CD4-positive, CD25-positive, alpha-beta regulatory T cell (primary cell): ENCODE measurements around the gene APIP. TPM values are rescaled to one million over a fixed set of nuclear protein-coding genes. Genes with fewer than 3 reads are reported as not detected.

Source experiments
- ATAC-seq, 2 donors: fragments of 150-1000 bp; cut with Tn5 transposase; one replicate each; pipeline ENCODE4 v1.10.0; 2021; ENCODE audit warnings: low read depth in 2 of 2, moderate number of reproducible peaks in 2 of 2, moderate library complexity in 1 of 2
- DNase-seq, 3 donors: peaks; one replicate each; pipeline versions ENCODE4 v3.0.0 to v3.0.0-alpha.2; 2012 to 2022; ENCODE audit warnings: mixed read lengths in 1 of 3
- H3K27ac ChIP-seq: one replicate; pipeline ENCODE4 v1.7.0; 2013; ENCODE audit warnings: mild to moderate bottlenecking, low read length; ENCODE audit not compliant: insufficient read depth, poor library complexity, severe bottlenecking
- H3K27me3 ChIP-seq: one replicate; pipeline ENCODE4 v1.7.0; 2013; ENCODE audit warnings: low read length; ENCODE audit not compliant: control insufficient read depth, insufficient read depth
- H3K36me3 ChIP-seq: one replicate; pipeline ENCODE4 v1.7.0; 2013; ENCODE audit warnings: mild to moderate bottlenecking, low read length, moderate library complexity; ENCODE audit not compliant: control insufficient read depth, insufficient read depth
- H3K4me1 ChIP-seq: 2 replicates; pipeline ENCODE4 v1.7.0; 2013; ENCODE audit warnings: mild to moderate bottlenecking, low read length; ENCODE audit not compliant: insufficient read depth, control insufficient read depth, poor library complexity, severe bottlenecking
- H3K4me3 ChIP-seq: one replicate; pipeline ENCODE4 v1.7.0; 2013; ENCODE audit warnings: low read depth, mild to moderate bottlenecking, low read length, moderate library complexity
- H3K9me3 ChIP-seq, 2 experiments: 1 replicate in 1 of 2; 2 replicates in 1 of 2; pipeline ENCODE4 v1.7.0; 2013; ENCODE audit warnings: low read length in 2 of 2, mild to moderate bottlenecking in 1 of 2, moderate library complexity in 1 of 2; ENCODE audit not compliant: control insufficient read depth in 2 of 2
- H3K27ac Mint-ChIP-seq, 3 donors: one replicate each; pipeline ENCODE4 v1.8.0; 2020 to 2022; ENCODE audit warnings: mild to moderate bottlenecking in 3 of 3, mixed read lengths in 3 of 3, moderate library complexity in 2 of 3
- H3K27me3 Mint-ChIP-seq: one replicate; pipeline ENCODE4 v1.8.0; 2022; ENCODE audit warnings: mild to moderate bottlenecking, mixed read lengths
- H3K36me3 Mint-ChIP-seq: one replicate; pipeline ENCODE4 v1.8.0; 2020; ENCODE audit warnings: mixed read lengths
- H3K4me1 Mint-ChIP-seq, 4 donors: one replicate each; pipeline ENCODE4 v1.8.0; 2020 to 2022; ENCODE audit warnings: mixed read lengths in 4 of 4, mild to moderate bottlenecking in 1 of 4
- H3K4me3 Mint-ChIP-seq, 4 donors: one replicate each; pipeline ENCODE4 v1.8.0; 2020 to 2022; ENCODE audit warnings: mild to moderate bottlenecking in 4 of 4, mixed read lengths in 4 of 4, moderate library complexity in 3 of 4
- H3K9me3 Mint-ChIP-seq, 7 donors: one replicate each; pipeline ENCODE4 v1.8.0; 2020 to 2022; ENCODE audit warnings: mixed read lengths in 7 of 7, mild to moderate bottlenecking in 3 of 7, moderate library complexity in 2 of 7
- polyA plus RNA-seq, 4 donors: library from polyadenylated mRNA; unstranded; fragments of 300-500 nt; fragmentation: Illumina TruSeq; gene quantifications; one replicate each; pipeline ENCODE4 v1.2.3, GENCODE V29; 2021
- total RNA-seq: library from RNA; stranded (reverse); gene quantifications from one replicate; pipeline ENCODE4 v1.2.3, GENCODE V29; 2022

The APIP gene
- total and polyA plus RNA-seq, 5 donors from 2014 or later = 13.6 to 26.9 (median 19.7) TPM

DNA sequence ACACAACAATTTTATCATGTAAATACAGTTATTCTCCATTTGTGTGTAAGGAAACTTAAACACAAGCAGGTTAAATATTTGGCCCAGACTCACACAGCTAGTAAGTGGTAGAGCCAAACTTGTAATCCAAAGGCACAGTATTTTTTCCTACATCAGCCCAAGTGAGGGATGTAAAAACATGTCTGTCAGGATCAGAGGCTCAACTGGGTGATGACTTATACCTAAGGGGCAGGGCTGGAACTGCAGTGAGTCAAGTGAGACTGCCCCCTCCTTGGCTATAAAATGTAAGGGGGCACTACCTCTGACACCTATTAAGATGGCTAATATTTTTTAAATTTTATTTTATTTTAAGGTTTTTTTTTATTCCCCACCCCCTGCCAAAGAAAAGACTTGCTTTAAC lies 82.6 kb downstream of the APIP start:
- Histone ChIP-seq H3K27ac (no peak overlapping the region), H3K4me1 (no peaks in the 10 kb centered on the region), H3K27me3 (peaks cover 3% of the 10 kb centered on the region), H3K4me3 (no peak overlapping the region), H3K36me3 (no peaks in the 10 kb centered on the region), H3K9me3 (no peaks in the 10 kb centered on the region)
- ATAC-seq (no peak), DNase-seq (no peak)
- H3K4me3 Mint-ChIP-seq = no peak overlapping the region
- no peak overlapping the region for H3K27ac Mint-ChIP-seq
- H3K27me3 Mint-ChIP-seq = no peaks in the 10 kb centered on the region
- H3K4me1 Mint-ChIP-seq = no peaks in the 10 kb centered on the region
- peaks cover 0 to 2% (median 0%) of the 10 kb centered on the region in 7 donors for H3K9me3 Mint-ChIP-seq
- H3K36me3 Mint-ChIP-seq = no peaks in the 10 kb centered on the region

Other genes with a start within 250 kb of the APIP start
- gene PDHX, start 239 bp upstream of the APIP start, total RNA-seq = 22.0 TPM
- gene PDHX, start 239 bp upstream of the APIP start, polyA plus RNA-seq = 10 to 100 TPM; 18.2 to 24.1 (median 19.6) TPM
- 1,181 TPM for gene CD44, start 222.8 kb upstream of the APIP start, total RNA-seq
- gene CD44, start 222.8 kb upstream of the APIP start, polyA plus RNA-seq = 100 to 1,000 TPM; 441 to 539 (median 477) TPM